ENCODE data around the gene RGS4. TPM values are rescaled to one million over a fixed set of nuclear protein-coding genes. Genes with fewer than 3 reads are reported as not detected.

Gene RGS4
- polyA plus RNA-seq, 1 donor (not counting 4 experiments of a cell fraction or from before 2014, with no cell fraction given), result 0.90 TPM

DNA sequence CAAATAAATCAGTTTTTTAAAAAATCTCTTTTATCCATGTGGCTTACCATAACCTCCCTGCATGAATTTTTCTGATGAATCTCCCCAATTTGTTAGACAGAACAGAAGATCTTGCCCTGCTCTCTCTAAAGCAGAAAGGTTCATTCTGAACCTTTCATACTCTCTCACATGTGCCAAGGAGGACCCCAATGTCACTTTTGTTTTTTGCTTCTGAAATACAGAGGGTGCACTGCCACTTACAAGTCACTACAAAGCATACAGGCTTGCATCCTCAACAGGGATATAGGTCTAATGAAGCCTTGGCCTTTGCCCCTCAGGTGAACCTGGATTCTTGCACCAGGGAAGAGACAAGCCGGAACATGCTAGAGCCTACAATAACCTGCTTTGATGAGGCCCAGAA, 4.8 kb downstream of the RGS4 start:
- FAIRE-seq, result no peak
- H3K4me3 ChIP-seq (ENCODE audit: control insufficient read depth in 2 of 3, extremely low read depth in 1 of 3, insufficient read depth in 2 of 3, low read depth in 1 of 3, low read length in 3 of 3), result no peak overlapping the region
- peaks cover 13% of the 10 kb centered on the region for H3K4me1 ChIP-seq (ENCODE audit: control insufficient read depth, extremely low read depth, insufficient read depth, low read length)
- H3K4me2 ChIP-seq (ENCODE audit: control insufficient read depth, extremely low read depth, insufficient read depth, low read depth, low read length), result no peak overlapping the region
- H3K79me2 ChIP-seq (ENCODE audit: control insufficient read depth, insufficient read depth, low read length), result no peaks in the 10 kb centered on the region
- H3K9me3 ChIP-seq (ENCODE audit: control insufficient read depth, low read depth, low read length), result no peaks in the 10 kb centered on the region
- TF ChIP-seq, protein P1, sequence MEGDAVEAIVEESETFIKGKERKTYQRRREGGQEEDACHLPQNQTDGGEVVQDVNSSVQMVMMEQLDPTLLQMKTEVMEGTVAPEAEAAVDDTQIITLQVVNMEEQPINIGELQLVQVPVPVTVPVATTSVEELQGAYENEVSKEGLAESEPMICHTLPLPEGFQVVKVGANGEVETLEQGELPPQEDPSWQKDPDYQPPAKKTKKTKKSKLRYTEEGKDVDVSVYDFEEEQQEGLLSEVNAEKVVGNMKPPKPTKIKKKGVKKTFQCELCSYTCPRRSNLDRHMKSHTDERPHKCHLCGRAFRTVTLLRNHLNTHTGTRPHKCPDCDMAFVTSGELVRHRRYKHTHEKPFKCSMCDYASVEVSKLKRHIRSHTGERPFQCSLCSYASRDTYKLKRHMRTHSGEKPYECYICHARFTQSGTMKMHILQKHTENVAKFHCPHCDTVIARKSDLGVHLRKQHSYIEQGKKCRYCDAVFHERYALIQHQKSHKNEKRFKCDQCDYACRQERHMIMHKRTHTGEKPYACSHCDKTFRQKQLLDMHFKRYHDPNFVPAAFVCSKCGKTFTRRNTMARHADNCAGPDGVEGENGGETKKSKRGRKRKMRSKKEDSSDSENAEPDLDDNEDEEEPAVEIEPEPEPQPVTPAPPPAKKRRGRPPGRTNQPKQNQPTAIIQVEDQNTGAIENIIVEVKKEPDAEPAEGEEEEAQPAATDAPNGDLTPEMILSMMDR (optimal IDR thresholded peaks at IDR 0.05 in 1 of 3, IDR thresholded peaks at IDR 0.05 in 1 of 3, conservative IDR thresholded peaks at IDR 0.05 in 1 of 3; ENCODE audit: extremely low read depth in 1 of 3, insufficient read depth in 2 of 3, low read length in 3 of 3), result no peak
- no peak for TF ChIP-seq EZH2 (IDR thresholded peaks at IDR 0.05; ENCODE audit: low read length)
- no peak for DNase-seq (ENCODE audit: low read depth, low spot score)
- dilution Hi-C loops (cut with MboI; ENCODE audit: extremely low pct_ligation_motif_present, low sequenced_read_pairs), result no loop called here
- no peaks in the 10 kb centered on the region for H3K36me3 ChIP-seq (ENCODE audit: control insufficient read depth in 2 of 2, extremely low read depth in 1 of 2, insufficient read depth in 2 of 2, low read length in 2 of 2)
- H3K9ac ChIP-seq (ENCODE audit: control insufficient read depth, extremely low read depth, insufficient read depth, low read length), result no peak overlapping the region
- H4K20me1 ChIP-seq (ENCODE audit: control insufficient read depth, extremely low read depth, insufficient read depth, low read length), result no peaks in the 10 kb centered on the region
- no peaks in the 10 kb centered on the region for H3K9me1 ChIP-seq (ENCODE audit: control insufficient read depth, extremely low read depth, insufficient read depth, low read length)
- H2AFZ ChIP-seq (ENCODE audit: control insufficient read depth, low read length), result no peak overlapping the region
- H3K27ac ChIP-seq (ENCODE audit: control insufficient read depth, insufficient read depth, low read length), result no peak overlapping the region
- no peaks in the 10 kb centered on the region for H3K27me3 ChIP-seq (ENCODE audit: control insufficient read depth, extremely low read depth, insufficient read depth, low read length)

DNA sequence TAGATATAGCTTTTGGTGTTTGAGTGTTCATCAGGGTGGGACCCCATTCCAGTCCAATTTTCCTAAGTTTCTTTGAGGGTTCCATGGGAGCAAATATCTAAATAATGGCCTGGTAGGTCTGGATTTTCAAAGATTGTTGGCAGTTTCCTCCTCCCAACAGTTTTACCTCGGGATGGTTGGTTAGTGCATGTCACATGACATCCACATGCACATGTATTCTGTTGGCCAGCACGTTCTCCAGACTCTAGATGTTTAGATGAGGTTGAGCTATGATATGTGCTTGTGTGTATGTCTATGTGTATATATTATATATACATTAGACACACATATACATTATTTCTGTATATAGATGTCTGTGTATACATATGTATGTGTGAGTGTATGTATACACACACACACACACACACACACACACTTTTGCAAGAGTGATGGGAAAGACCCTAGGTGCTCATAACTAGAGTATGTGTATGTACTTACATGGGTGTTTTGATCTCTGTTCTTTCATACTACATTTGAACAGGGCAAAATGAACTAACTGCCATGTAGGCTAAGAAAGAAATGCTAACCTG, 5.6 kb downstream of the RGS4 start:
- DNase-seq (ENCODE audit: low read depth, low spot score) (no peak), FAIRE-seq (no peak)
- Histone ChIP-seq H3K79me2 (ENCODE audit: control insufficient read depth, insufficient read depth, low read length) (no peaks in the 10 kb centered on the region), H2AFZ (ENCODE audit: control insufficient read depth, low read length) (no peak overlapping the region), H3K4me1 (ENCODE audit: control insufficient read depth, extremely low read depth, insufficient read depth, low read length) (peaks cover 13% of the 10 kb centered on the region), H3K36me3 (ENCODE audit: control insufficient read depth in 2 of 2, extremely low read depth in 1 of 2, insufficient read depth in 2 of 2, low read length in 2 of 2) (no peaks in the 10 kb centered on the region), H4K20me1 (ENCODE audit: control insufficient read depth, extremely low read depth, insufficient read depth, low read length) (no peaks in the 10 kb centered on the region), H3K4me3 (ENCODE audit: control insufficient read depth in 2 of 3, extremely low read depth in 1 of 3, insufficient read depth in 2 of 3, low read depth in 1 of 3, low read length in 3 of 3) (no peak overlapping the region), H3K27me3 (ENCODE audit: control insufficient read depth, extremely low read depth, insufficient read depth, low read length) (no peaks in the 10 kb centered on the region), H3K27ac (ENCODE audit: control insufficient read depth, insufficient read depth, low read length) (no peak overlapping the region), H3K4me2 (ENCODE audit: control insufficient read depth, extremely low read depth, insufficient read depth, low read depth, low read length) (no peak overlapping the region), H3K9me1 (ENCODE audit: control insufficient read depth, extremely low read depth, insufficient read depth, low read length) (no peaks in the 10 kb centered on the region), H3K9me3 (ENCODE audit: control insufficient read depth, low read depth, low read length) (no peaks in the 10 kb centered on the region), H3K9ac (ENCODE audit: control insufficient read depth, extremely low read depth, insufficient read depth, low read length) (no peak overlapping the region)
- dilution Hi-C loops (cut with MboI; ENCODE audit: extremely low pct_ligation_motif_present, low sequenced_read_pairs), result no loop called here
- TF ChIP-seq, protein P1 (optimal IDR thresholded peaks at IDR 0.05 in 1 of 3, IDR thresholded peaks at IDR 0.05 in 1 of 3, conservative IDR thresholded peaks at IDR 0.05 in 1 of 3; ENCODE audit: extremely low read depth in 1 of 3, insufficient read depth in 2 of 3, low read length in 3 of 3), result no peak
- TF ChIP-seq EZH2 (IDR thresholded peaks at IDR 0.05; ENCODE audit: low read length), result no peak

Data from keratinocyte (primary cell).